AG10803 (cell line): ENCODE measurements around the gene APPL2.

Source experiments
- DNase-seq: peaks from one replicate; pipeline ENCODE4 v3.0.0; 2010; ENCODE audit warnings: low read depth
- H3K4me3 ChIP-seq: 2 replicates; pipeline ENCODE4 v1.5.1; 2011; ENCODE audit warnings: mild to moderate bottlenecking, low read length, control low read depth
- TF ChIP-seq, protein P1 (sequence below): conservative IDR thresholded peaks from 2 replicates; pipeline ENCODE4 v1.5.1; 2011; ENCODE audit warnings: mild to moderate bottlenecking, low read length, control low read depth, inconsistent platforms

Gene APPL2

DNA sequence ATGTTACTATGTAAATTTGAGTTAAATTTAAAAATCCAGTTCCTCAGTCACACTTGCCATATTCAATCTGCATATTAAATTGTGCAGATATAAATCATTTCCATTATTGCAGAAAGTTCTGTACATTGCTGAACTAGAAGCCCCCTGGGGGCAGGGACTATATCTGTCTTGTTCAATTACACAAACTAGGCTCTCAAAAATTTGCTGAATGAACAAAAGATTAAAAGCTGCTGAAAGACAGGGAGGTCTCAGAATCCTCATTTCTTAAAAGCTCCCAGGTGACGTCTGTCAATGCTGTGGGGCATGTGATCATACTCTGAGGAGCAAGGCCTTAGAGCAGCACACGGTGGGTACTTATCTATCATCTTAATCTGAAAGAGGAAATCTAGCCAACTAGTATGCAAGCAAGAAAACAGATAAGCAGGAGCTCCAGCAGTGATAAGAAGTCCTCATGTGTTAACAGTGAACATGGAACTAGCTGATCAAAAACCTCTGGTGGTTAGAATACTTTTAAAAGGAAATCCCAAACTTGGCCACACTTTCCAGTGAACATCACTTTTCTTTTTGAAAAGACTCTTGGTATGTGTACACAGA lies 60.5 kb downstream of the APPL2 start:
- TF ChIP-seq, protein P1, sequence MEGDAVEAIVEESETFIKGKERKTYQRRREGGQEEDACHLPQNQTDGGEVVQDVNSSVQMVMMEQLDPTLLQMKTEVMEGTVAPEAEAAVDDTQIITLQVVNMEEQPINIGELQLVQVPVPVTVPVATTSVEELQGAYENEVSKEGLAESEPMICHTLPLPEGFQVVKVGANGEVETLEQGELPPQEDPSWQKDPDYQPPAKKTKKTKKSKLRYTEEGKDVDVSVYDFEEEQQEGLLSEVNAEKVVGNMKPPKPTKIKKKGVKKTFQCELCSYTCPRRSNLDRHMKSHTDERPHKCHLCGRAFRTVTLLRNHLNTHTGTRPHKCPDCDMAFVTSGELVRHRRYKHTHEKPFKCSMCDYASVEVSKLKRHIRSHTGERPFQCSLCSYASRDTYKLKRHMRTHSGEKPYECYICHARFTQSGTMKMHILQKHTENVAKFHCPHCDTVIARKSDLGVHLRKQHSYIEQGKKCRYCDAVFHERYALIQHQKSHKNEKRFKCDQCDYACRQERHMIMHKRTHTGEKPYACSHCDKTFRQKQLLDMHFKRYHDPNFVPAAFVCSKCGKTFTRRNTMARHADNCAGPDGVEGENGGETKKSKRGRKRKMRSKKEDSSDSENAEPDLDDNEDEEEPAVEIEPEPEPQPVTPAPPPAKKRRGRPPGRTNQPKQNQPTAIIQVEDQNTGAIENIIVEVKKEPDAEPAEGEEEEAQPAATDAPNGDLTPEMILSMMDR: no peak
- DNase-seq: no peak
- no peak overlapping the region for H3K4me3 ChIP-seq

DNA sequence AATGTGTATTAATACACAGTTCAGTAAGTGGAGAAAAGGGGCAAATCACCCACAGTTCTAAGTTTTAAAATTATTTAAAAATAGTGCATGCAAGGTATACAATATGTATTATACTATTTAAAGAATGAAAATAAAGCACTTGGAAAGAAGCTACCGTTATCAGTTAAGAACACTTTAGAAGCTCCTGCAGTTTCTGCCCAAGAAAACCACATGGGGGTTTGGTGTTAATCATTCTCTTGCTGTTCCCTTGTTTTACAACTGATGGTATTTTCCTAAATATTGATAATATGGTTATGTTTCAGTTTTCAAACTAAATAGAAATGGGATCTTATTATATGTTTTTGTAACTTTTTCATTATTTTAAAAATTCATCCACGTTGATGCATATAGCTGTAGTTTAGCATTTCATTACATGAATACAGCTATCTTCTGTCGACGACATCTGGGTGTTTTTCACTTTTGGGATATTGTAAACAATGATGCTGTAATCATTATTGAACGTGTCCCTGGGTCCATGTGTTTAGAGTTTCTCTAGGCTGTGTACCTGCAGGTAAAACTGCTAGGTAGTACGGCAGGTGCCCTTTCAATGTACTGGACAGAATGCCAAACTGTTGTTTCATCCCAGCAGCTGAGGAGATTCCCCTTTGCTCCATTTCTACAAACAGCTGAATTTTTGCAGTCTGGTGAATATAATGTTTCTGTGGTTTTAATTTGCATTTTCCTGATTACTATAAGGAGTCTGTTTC lies 64.1 kb downstream of the APPL2 start:
- DNase-seq: no peak
- H3K4me3 ChIP-seq: no peak overlapping the region
- TF ChIP-seq, protein P1: no peak

DNA sequence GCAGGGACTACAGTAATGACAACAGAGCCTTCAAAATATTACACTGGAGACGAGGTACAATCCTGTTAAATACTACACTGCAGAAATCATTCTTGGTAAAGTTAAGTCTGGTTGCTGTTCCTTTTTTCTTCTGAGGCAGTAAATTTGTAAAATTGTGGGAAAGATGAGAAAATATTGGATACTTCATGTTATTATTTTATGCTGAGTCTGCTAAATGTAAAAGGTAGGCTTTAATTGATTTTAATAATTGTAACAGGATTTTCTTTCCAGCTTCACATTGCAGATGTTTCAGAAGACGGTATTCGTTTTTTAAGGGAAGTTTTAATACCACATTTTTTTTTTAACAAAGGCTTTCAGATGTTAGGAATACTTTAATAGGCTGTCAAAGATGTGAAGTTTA lies 65.8 kb downstream of the APPL2 start:
- H3K4me3 ChIP-seq: no peak overlapping the region
- TF ChIP-seq, protein P1: no peak
- DNase-seq: no peak

- TF ChIP-seq, protein P1: no peak
- H3K4me3 ChIP-seq: no peak overlapping the region
- no peak for DNase-seq
These were observed 68.0 kb downstream of the APPL2 start for GRCh38 chr12:105168006-105168405.

DNA sequence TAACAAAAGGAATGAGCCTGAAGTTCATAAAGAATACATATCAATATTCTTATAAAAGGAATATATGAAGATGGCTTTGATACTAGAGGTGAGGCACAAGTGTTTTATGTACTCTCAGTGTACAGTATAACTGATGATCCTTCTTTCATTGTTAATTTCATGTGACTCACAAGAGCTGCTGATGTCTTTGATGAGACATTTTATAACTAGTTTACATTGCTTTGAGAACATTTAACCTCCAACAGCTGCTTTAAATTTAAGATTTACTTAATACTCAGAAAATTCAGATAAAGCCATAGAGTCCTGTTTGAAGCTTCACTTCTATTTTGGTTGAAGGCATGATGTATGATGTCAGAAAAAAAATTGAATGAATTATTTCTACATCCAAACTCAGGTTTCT lies 68.6 kb downstream of the APPL2 start:
- no peak overlapping the region for H3K4me3 ChIP-seq
- TF ChIP-seq, protein P1: no peak
- DNase-seq: peak; percentile 30

DNA sequence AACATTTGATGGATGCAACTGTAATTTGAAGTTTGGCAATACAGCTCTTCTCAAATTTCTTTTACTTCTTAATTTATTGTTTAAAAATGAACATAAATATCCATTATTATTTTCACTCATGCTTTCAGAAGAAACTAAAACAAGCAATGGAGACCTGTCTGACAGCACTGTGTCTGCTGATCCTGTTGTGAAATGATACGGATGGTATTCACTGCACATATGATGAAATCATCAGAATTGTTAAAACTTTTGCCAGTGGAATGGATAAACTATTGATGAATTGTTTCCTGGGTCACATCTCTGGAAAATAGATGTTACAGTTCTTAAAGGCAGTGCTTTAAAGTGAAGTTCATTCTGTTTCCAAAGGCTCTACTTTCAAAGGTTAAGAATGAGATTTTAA lies 69.2 kb downstream of the APPL2 start:
- TF ChIP-seq, protein P1: no peak
- DNase-seq: peak; percentile 52
- no peak overlapping the region for H3K4me3 ChIP-seq

- H3K4me3 ChIP-seq: no peak overlapping the region
- DNase-seq: no peak
- TF ChIP-seq, protein P1: no peak
These were observed 71.9 kb downstream of the APPL2 start for GRCh38 chr12:105164068-105164467.
